WI38 (cell line): ENCODE results near the gene LEKR1.
"Not testable (repeated sequence)": the region's sequence is repeated elsewhere in the genome, so short reads cannot be mapped to it uniquely, and the experiment has no call there.

Source experiments
- H3K4me3 ChIP-seq: 2 replicates; pipeline ENCODE4 v1.5.1; 2011; ENCODE audit warnings: low read depth, mild to moderate bottlenecking, control low read depth, low read length
- TF ChIP-seq, protein P1 (sequence below): IDR thresholded peaks from 2 replicates; pipeline ENCODE4 v1.5.1; 2012; ENCODE audit warnings: low read depth, mild to moderate bottlenecking, control low read depth, low read length

Gene LEKR1

DNA sequence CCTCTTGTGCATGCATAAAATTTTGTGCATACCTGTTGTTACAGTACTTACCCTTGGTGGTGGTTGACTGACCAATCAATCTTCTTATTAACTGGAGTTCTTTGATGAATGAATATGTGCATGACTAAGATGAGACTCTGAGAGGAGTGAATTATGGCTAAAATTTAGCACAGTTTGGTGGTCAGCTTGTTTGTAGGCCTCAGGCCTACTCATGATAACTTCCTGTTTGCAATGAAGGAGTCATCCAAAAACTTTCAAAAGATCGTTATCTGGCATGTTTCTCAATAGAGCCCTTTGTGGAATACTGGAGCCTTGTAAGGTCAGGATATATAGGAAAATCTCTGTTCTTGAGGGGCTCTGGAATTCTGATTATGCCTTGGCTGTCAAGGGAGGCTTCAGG is 66.5 kb downstream of the LEKR1 start:
- TF ChIP-seq, protein P1, sequence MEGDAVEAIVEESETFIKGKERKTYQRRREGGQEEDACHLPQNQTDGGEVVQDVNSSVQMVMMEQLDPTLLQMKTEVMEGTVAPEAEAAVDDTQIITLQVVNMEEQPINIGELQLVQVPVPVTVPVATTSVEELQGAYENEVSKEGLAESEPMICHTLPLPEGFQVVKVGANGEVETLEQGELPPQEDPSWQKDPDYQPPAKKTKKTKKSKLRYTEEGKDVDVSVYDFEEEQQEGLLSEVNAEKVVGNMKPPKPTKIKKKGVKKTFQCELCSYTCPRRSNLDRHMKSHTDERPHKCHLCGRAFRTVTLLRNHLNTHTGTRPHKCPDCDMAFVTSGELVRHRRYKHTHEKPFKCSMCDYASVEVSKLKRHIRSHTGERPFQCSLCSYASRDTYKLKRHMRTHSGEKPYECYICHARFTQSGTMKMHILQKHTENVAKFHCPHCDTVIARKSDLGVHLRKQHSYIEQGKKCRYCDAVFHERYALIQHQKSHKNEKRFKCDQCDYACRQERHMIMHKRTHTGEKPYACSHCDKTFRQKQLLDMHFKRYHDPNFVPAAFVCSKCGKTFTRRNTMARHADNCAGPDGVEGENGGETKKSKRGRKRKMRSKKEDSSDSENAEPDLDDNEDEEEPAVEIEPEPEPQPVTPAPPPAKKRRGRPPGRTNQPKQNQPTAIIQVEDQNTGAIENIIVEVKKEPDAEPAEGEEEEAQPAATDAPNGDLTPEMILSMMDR, result no peak
- H3K4me3 ChIP-seq, result no peak overlapping the region

DNA sequence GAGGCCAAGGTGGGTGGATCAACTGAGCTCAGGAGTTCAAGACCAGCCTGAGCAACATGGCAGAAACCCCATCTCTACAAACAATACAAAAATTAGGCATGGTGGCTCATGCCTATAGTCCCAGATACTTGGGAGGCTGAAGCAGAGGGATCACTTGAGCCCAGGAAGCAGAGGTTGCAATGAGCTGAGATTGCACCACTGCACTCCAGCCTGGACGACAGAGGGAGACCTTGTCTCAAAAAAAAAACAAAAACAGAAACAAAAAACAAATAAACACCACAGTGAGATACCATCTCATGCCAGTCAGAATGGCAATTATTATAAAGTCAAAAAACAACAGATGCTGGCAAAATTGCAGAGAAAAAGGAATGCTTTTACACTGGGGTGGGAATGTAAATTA is 69.2 kb downstream of the LEKR1 start:
- not testable (repeated sequence) for H3K4me3 ChIP-seq

GRCh38 chr3:156897851-156898250 is 71.7 kb downstream of the LEKR1 start:
- H3K4me3 ChIP-seq, result not testable (repeated sequence)

DNA sequence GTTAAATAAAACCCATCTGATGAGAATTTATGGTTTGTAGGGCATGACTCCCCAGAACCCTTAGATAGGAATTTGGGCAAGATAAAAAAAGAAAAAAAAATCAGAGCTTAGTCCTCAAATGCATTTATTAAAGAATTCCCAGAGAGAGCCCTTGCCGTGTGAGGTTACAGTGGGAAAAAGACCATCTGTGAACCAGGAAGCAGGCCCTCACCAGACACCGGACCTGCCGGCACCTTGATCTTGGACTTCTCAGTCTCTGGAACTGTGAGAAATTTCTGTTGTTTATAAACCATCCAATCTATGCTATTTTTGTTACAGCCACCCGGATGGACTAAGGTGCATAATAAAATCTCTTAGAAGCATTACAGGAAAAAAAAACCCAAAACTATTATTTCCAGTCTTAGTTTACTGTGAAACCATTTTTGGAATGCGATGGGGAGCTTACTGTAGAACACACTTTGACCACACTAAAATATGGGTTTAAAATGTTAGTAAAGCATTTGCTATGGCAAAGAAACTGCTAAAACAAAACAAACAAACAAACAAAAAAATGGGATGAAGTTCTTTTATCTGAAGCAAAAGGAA is 72.2 kb downstream of the LEKR1 start:
- H3K4me3 ChIP-seq, result no peak overlapping the region
- TF ChIP-seq, protein P1, result no peak

DNA sequence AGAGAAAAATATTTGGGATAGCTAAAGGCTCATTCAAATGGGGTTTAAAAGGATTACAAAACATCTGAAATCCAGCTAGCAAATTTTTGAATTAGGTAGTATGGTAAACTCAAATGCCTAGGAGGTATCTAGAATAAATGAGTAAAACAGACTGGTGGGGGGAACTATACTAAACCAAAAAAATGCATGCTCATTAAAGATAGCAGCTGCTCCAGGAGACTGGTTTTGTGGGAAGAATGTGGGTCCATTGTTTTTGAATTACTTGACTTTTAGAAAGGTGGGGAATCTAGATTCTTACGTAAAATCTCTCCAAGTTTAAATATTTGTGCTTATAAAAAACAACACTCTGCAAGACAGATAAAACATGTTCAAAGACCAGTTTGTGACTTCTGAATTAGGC is 73.8 kb downstream of the LEKR1 start:
- no peak overlapping the region for H3K4me3 ChIP-seq
- TF ChIP-seq, protein P1, result no peak

DNA sequence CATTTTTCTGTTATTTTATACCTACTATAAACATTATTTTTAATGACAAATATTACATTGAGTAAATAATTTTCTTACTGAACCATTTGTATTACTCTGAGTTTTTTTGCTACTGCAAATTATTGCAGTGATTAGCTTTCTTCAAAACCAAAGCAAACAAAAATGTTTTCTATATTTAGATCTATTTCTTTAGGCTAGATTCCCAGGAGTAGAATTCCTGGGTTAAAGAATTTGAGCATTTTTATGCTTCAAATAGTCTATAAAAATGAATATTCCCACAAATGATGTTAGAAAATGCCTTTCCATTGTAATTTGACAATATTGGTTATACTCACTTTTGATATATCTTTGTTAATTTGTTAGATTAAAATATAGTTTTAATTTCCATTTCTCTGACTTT is 76.8 kb downstream of the LEKR1 start:
- no peak overlapping the region for H3K4me3 ChIP-seq
- TF ChIP-seq, protein P1, result no peak

DNA sequence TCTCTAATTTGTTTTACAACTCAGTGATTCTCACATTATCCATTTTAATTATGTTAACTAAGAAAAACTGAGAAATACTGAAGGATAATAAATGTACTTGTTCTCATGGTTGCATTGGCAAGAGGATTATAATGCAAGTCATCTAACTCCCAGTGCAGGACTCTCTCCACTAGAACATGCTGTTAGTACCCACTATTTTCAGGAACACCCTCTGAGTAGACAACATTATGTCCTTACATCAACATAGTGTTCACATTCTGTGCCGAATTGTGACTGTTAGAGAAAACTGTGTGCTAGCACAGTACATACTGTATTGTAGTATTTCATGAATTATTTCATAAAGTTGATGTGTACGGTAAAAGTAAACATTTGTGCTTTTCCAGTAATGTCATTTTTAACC is 80.1 kb downstream of the LEKR1 start:
- TF ChIP-seq, protein P1, result no peak
- no peak overlapping the region for H3K4me3 ChIP-seq

DNA sequence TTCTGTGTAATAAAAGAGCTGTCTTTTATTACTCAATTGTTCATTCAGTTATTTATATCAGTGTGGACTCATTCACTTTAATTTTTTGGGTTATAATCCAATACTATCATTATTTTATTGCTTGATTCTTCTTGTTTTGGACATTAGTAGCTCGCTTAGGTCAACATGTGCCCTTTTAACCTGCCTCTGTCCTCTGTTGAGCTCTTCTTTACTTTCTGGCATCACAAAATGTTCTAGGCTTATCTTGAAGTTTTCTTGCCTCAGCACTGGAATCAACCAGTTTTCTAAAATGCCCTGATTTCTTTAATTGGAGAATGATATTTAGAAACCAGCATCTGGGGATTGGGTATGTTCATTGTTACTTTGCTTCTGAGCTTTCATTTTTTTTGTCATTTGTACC is 82.2 kb downstream of the LEKR1 start:
- no peak overlapping the region for H3K4me3 ChIP-seq
- TF ChIP-seq, protein P1, result no peak
